ENCODE data around the gene VKORC1. TPM values are rescaled to one million over a fixed set of nuclear protein-coding genes. Genes with fewer than 3 reads are reported as not detected.

Gene VKORC1
- total and polyA plus RNA-seq, 2 of the 4 experiments (the other 2 are of a cell fraction) = 65.2 to 317 TPM

- TF ChIP-seq MAZ (IDR thresholded peaks at IDR 0.05; ENCODE audit: borderline replicate concordance, low read depth, low read length) = no peak
These were observed 9.9 kb downstream of the VKORC1 start (continued) for GRCh38 chr16:31084584-31085302.

DNA sequence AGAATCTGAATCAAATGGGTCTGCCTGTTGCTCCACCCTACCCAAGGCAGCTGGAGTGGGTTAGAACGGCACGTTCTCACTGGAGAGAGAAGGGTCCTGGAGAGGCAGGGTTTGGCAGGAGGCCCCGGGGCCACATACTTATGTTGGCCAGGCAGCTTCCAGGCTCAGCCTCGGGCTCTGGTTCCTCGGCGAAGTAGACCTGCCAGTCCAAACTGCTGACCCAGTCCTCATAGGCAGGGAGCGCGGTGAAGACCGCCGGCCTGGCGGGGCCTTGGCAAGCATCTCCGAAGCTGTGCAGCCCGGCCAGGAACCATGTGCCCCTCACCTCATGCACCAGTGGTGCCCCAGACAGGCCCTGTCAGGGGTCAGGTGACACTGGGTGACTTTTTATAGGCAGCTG, 10.6 kb downstream of the VKORC1 start:
- in situ Hi-C loops (cut with MboI; ENCODE audit: low sequenced_read_pairs) = loop anchor here (10.0 kb wide), 1 partner anchor 99 kb away; the partner anchor contains the start of gene HSD3B7
- no peak overlapping the region for H4K5ac ChIP-seq (ENCODE audit: low read depth, low read length)
- H2AK5ac ChIP-seq (ENCODE audit: low read depth, low read length) = no peak overlapping the region
- no peak overlapping the region for H4K8ac ChIP-seq (ENCODE audit: low read depth in 2 of 2, low read length in 2 of 2)
- DNase-seq = no peak
- no peak overlapping the region for H2BK20ac ChIP-seq (ENCODE audit: low read depth, low read length)
- H2BK5ac ChIP-seq (ENCODE audit: low read depth, low read length, poor library complexity, severe bottlenecking) = no peak overlapping the region
- no peak overlapping the region for H4K91ac ChIP-seq (ENCODE audit: insufficient read depth, low read depth, low read length)
- no peak overlapping the region for H2AFZ ChIP-seq (replicated peaks; ENCODE audit: low read length, poor library complexity)
- H2BK15ac ChIP-seq (ENCODE audit: low read depth, low read length) = no peak overlapping the region
- WGBS, 2 experiments (ENCODE audit: extremely low coverage in 2 of 2, insufficient read length in 1 of 2) = 100% methylated on average over 1 of the region's 13 CpGs; no CpG with 5 or more reads in 1 of the 2 experiments
- H2AK9ac ChIP-seq (replicated peaks; ENCODE audit: low read depth, low read length, poor library complexity) = no peak overlapping the region
- peaks cover 3% of the 10 kb centered on the region; the same call in 1 of the 2 replicates for H3K9me1 ChIP-seq (ENCODE audit: insufficient read depth, low read length)
- no peak overlapping the region for H3K4me2 ChIP-seq (ENCODE audit: low read depth, low read length)
- no peak overlapping the region for H3K4me3 ChIP-seq (ENCODE audit: insufficient read depth, low read depth, low read length)
- BruUV-seq (replicated peaks) = no TSS peak
- intact Hi-C loops (cut with micrococcal nuclease) = no loop called here
- no peak overlapping the region for H3K18ac ChIP-seq (ENCODE audit: low read depth, low read length)
- POLR2A ChIA-PET (ENCODE audit: unreplicated experiment) = interaction anchor here (0.6 kb wide), 1 partner anchor 90 kb away, joined by 4 read pairs; no protein-coding TSS in a partner anchor
- H3K4me1 ChIP-seq (ENCODE audit: control insufficient read depth, insufficient read depth, low read length) = no peaks in the 10 kb centered on the region
- H3K4ac ChIP-seq (ENCODE audit: low read depth, low read length) = no peak overlapping the region
- H3K36me3 ChIP-seq (ENCODE audit: control insufficient read depth, insufficient read depth, low read length) = peaks cover 70% of the 10 kb centered on the region
- peaks cover 21% of the 10 kb centered on the region for H4K20me1 ChIP-seq (ENCODE audit: insufficient read depth, low read length)
- no peak overlapping the region for H3K23ac ChIP-seq (ENCODE audit: low read depth, low read length)
- no peaks in the 10 kb centered on the region for H3K27me3 ChIP-seq (ENCODE audit: control insufficient read depth, insufficient read depth, low read length)
- H3K14ac ChIP-seq (replicated peaks; ENCODE audit: low read depth, low read length) = no peak overlapping the region
- dilution Hi-C loops (cut with HindIII; ENCODE audit: low sequenced_read_pairs, unreplicated experiment) = no loop called here
- no peak overlapping the region for H3K56ac ChIP-seq (ENCODE audit: extremely low read depth, insufficient read depth, low read length)
- H3K9ac ChIP-seq (ENCODE audit: low read depth, low read length) = no peak overlapping the region
- H3K9me3 ChIP-seq (ENCODE audit: control insufficient read depth, insufficient read depth, low read length) = no peaks in the 10 kb centered on the region
- H2BK120ac ChIP-seq (ENCODE audit: low read depth, low read length) = no peak overlapping the region
- no peak for ATAC-seq (ENCODE audit: low read depth)
- no peak overlapping the region for H3K27ac ChIP-seq (ENCODE audit: insufficient read depth, low read length)
- CTCF ChIA-PET = no interaction called here
- peaks cover 14 to 49% of the 10 kb centered on the region in 2 experiments for H3K79me1 ChIP-seq (ENCODE audit: low read depth in 1 of 2, low read length in 2 of 2)
- TF ChIP-seq MAZ (IDR thresholded peaks at IDR 0.05; ENCODE audit: borderline replicate concordance, low read depth, low read length) (no peak), SMC3 (IDR thresholded peaks at IDR 0.05; ENCODE audit: low read depth, low read length) (no peak), NFE2L2 (IDR thresholded peaks at IDR 0.05; ENCODE audit: low read depth, low read length) (no peak), POLR2A (IDR thresholded peaks at IDR 0.05; ENCODE audit: low read depth, low read length) (no peak), MAFK (IDR thresholded peaks at IDR 0.05; ENCODE audit: low read depth, low read length) (no peak), RAD21 (IDR thresholded peaks at IDR 0.05; ENCODE audit: low read length) (no peak), RFX5 (IDR thresholded peaks at IDR 0.05; ENCODE audit: low read depth, low read length) (no peak), CHD1 (IDR thresholded peaks at IDR 0.05; ENCODE audit: low read depth, low read length) (no peak), CEBPB (IDR thresholded peaks at IDR 0.05; ENCODE audit: low read depth, low read length) (no peak), MXI1 (IDR thresholded peaks at IDR 0.05; ENCODE audit: borderline replicate concordance, low read depth, low read length) (no peak), BHLHE40 (IDR thresholded peaks at IDR 0.05; ENCODE audit: low read depth, low read length) (no peak)
- TF ChIP-seq, protein P1, sequence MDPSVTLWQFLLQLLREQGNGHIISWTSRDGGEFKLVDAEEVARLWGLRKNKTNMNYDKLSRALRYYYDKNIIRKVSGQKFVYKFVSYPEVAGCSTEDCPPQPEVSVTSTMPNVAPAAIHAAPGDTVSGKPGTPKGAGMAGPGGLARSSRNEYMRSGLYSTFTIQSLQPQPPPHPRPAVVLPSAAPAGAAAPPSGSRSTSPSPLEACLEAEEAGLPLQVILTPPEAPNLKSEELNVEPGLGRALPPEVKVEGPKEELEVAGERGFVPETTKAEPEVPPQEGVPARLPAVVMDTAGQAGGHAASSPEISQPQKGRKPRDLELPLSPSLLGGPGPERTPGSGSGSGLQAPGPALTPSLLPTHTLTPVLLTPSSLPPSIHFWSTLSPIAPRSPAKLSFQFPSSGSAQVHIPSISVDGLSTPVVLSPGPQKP (IDR thresholded peaks at IDR 0.05; ENCODE audit: borderline replicate concordance, low read depth, low read length) = no peak
- TF ChIP-seq, protein P2, sequence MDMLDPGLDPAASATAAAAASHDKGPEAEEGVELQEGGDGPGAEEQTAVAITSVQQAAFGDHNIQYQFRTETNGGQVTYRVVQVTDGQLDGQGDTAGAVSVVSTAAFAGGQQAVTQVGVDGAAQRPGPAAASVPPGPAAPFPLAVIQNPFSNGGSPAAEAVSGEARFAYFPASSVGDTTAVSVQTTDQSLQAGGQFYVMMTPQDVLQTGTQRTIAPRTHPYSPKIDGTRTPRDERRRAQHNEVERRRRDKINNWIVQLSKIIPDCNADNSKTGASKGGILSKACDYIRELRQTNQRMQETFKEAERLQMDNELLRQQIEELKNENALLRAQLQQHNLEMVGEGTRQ (IDR thresholded peaks at IDR 0.05; ENCODE audit: low read depth, low read length) = no peak
